MM.1S (cell line): ENCODE data around the gene RAB6B.

ENCODE experiments used
- CTCF ChIP-seq: fragments of 300-600 bp; sonication (generic); IDR thresholded peaks from 2 replicates; pipeline ENCODE4 v1.5.1; 2016; ENCODE audit warnings: antibody characterized with exemption, low read length, mixed read lengths
- EZH2 ChIP-seq: fragments of 300-600 bp; sonication (generic); optimal IDR thresholded peaks from 2 replicates; pipeline ENCODE3; 2017; ENCODE audit warnings: low read depth, mild to moderate bottlenecking, antibody characterized with exemption, low read length, mixed read lengths

- no peak for TF ChIP-seq CTCF
- TF ChIP-seq EZH2: no peak
Observed at GRCh38 chr3:133837487-133838295, 58.0 kb downstream of the RAB6B start.
